AG08395 (cell line): Measurements from ENCODE around the gene ZNF10.

Experiments used
- DNase-seq: peaks from one replicate; pipeline ENCODE4 v3.0.0; 2012; ENCODE audit warnings: mixed read lengths, low spot score

Gene ZNF10

GRCh38 chr12:133130038-133130807 lies at the start of gene ZNF10, which contains the start of gene ZNF891:
TSS of gene ZNF10 (plus strand) at chr12:133130627. CDS start at chr12:133144493, 13,866 bp downstream.
TSS of gene ZNF891 (minus strand) at chr12:133130274. CDS start at chr12:133121918, 8,356 bp downstream.
- DNase-seq = peak; percentile 96

GRCh38 chr12:133081159-133081780 lies 49.2 kb upstream of the ZNF10 start:
- DNase-seq = no peak

- no peak for DNase-seq
Observed at GRCh38 chr12:133083345-133083744, 47.1 kb upstream of the ZNF10 start.

- no peak for DNase-seq
Observed at GRCh38 chr12:133105620-133106019, 24.8 kb upstream of the ZNF10 start.

GRCh38 chr12:133106253-133106652 lies 24.2 kb upstream of the ZNF10 start:
- no peak for DNase-seq

- no peak for DNase-seq
Observed at GRCh38 chr12:133107121-133107520, 23.3 kb upstream of the ZNF10 start.

- no peak for DNase-seq
Observed at GRCh38 chr12:133108150-133108549, 22.3 kb upstream of the ZNF10 start.

- DNase-seq = no peak
Observed at GRCh38 chr12:133120385-133121191, 9.8 kb upstream of the ZNF10 start.

- no peak for DNase-seq
Observed at GRCh38 chr12:133124674-133125073, 5.8 kb upstream of the ZNF10 start.

GRCh38 chr12:133129368-133130037 lies 924 bp upstream of the ZNF10 start:
- DNase-seq = peak; percentile 4

GRCh38 chr12:133130808-133131128 lies 341 bp downstream of the ZNF10 start:
- DNase-seq = no peak

GRCh38 chr12:133135747-133136146 lies 5.3 kb downstream of the ZNF10 start:
- DNase-seq = no peak

GRCh38 chr12:133145981-133146380 lies 15.6 kb downstream of the ZNF10 start:
- DNase-seq = no peak

GRCh38 chr12:133156125-133156690 lies 25.8 kb downstream of the ZNF10 start:
- no peak for DNase-seq

- DNase-seq = no peak
Observed at GRCh38 chr12:133165776-133166175, 35.3 kb downstream of the ZNF10 start.

GRCh38 chr12:133172491-133172890 lies 42.1 kb downstream of the ZNF10 start:
- no peak for DNase-seq

GRCh38 chr12:133174901-133175300 lies 44.5 kb downstream of the ZNF10 start:
- DNase-seq = no peak

- no peak for DNase-seq
Observed at GRCh38 chr12:133180669-133181068, 50.2 kb downstream of the ZNF10 start.

- peak; percentile 97 for DNase-seq
Observed at GRCh38 chr12:133181238-133181959, 51.0 kb downstream of the ZNF10 start, which contains the start of gene ZNF268. TSS of gene ZNF268 (plus strand) at chr12:133181495. CDS start at chr12:133181998, 503 bp downstream.

- no peak for DNase-seq
Observed at GRCh38 chr12:133190176-133190575, 59.7 kb downstream of the ZNF10 start.

- DNase-seq = no peak
Observed at GRCh38 chr12:133192847-133193246, 62.4 kb downstream of the ZNF10 start.
